H1 (cell line): ENCODE results near the gene SEC31A. TPM values are rescaled to one million over a fixed set of nuclear protein-coding genes. Genes with fewer than 3 reads are reported as not detected.

Experiments used
- GABPA ChIP-seq: IDR thresholded peaks from 2 replicates; pipeline ENCODE4 v1.6.1; 2011; ENCODE audit warnings: mild to moderate bottlenecking, low read length, moderate library complexity, borderline replicate concordance; ENCODE audit not compliant: insufficient read depth
- POLR2AphosphoS5 ChIP-seq: IDR thresholded peaks from 2 replicates; pipeline ENCODE4 v1.6.1; 2011; ENCODE audit warnings: low read depth, low read length
- TAF1 ChIP-seq: IDR thresholded peaks from 2 replicates; pipeline ENCODE4 v1.6.1; 2011; ENCODE audit warnings: mild to moderate bottlenecking, low read depth, low read length
- polyA plus RNA-seq, 7 experiments: library from polyadenylated mRNA; depleted of rRNA in 3 of 7; stranded (reverse) in 5 of 7; unstranded in 2 of 7; fragments of >200 nt in 5 of 7; fragments of 200-250 nt in 2 of 7; gene quantifications; 1 replicate in 5 of 7; 2 replicates in 1 of 7; 4 replicates in 1 of 7; pipeline versions ENCODE4 v1.2.1 to v1.2.3, GENCODE V29; 2011 to 2013; ENCODE audit warnings: missing spikeins in 2 of 7, mixed read lengths in 2 of 7
- total RNA-seq: library from RNA; stranded (reverse); fragmentation: NEBNext Ultra II Directional; extraction: Animal tissue kit (Norgen Biotek cat#: 25700); gene quantifications from 2 replicates; pipeline ENCODE4 v1.2.1, GENCODE V29; 2021
- TF ChIP-seq, protein P1 (sequence below): fragments of 300-600 bp; sonication (generic); IDR thresholded peaks from 2 replicates; pipeline ENCODE4 v1.7.1; 2012; ENCODE audit warnings: low read length, moderate library complexity, mild to moderate bottlenecking, inconsistent platforms; ENCODE audit not compliant: insufficient replicate concordance

SEC31A gene
- total and polyA plus RNA-seq, 2 of the 8 experiments (the other 6 are each of a cell fraction or from before 2014, with no cell fraction given): 112 to 125 TPM

DNA sequence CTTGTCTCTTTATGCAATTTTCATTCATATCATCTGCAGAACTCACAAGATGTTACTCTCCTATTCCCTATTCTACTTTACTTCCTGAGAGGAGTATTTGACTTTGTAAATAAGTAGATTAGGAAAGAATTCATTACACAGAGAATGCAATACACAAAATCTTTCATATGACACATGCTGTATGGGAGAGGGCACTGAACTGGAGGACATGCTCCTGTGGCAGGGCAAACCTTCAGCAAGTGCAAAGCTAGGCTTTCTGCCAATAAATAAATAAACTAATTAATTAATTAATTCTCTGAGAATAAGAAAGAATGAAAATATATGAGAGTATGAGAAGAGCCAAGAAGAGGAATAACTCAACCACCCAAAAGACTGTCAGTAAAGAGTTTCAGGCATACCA lies 43.5 kb upstream of the SEC31A start (continued):
- TF ChIP-seq, protein P1, sequence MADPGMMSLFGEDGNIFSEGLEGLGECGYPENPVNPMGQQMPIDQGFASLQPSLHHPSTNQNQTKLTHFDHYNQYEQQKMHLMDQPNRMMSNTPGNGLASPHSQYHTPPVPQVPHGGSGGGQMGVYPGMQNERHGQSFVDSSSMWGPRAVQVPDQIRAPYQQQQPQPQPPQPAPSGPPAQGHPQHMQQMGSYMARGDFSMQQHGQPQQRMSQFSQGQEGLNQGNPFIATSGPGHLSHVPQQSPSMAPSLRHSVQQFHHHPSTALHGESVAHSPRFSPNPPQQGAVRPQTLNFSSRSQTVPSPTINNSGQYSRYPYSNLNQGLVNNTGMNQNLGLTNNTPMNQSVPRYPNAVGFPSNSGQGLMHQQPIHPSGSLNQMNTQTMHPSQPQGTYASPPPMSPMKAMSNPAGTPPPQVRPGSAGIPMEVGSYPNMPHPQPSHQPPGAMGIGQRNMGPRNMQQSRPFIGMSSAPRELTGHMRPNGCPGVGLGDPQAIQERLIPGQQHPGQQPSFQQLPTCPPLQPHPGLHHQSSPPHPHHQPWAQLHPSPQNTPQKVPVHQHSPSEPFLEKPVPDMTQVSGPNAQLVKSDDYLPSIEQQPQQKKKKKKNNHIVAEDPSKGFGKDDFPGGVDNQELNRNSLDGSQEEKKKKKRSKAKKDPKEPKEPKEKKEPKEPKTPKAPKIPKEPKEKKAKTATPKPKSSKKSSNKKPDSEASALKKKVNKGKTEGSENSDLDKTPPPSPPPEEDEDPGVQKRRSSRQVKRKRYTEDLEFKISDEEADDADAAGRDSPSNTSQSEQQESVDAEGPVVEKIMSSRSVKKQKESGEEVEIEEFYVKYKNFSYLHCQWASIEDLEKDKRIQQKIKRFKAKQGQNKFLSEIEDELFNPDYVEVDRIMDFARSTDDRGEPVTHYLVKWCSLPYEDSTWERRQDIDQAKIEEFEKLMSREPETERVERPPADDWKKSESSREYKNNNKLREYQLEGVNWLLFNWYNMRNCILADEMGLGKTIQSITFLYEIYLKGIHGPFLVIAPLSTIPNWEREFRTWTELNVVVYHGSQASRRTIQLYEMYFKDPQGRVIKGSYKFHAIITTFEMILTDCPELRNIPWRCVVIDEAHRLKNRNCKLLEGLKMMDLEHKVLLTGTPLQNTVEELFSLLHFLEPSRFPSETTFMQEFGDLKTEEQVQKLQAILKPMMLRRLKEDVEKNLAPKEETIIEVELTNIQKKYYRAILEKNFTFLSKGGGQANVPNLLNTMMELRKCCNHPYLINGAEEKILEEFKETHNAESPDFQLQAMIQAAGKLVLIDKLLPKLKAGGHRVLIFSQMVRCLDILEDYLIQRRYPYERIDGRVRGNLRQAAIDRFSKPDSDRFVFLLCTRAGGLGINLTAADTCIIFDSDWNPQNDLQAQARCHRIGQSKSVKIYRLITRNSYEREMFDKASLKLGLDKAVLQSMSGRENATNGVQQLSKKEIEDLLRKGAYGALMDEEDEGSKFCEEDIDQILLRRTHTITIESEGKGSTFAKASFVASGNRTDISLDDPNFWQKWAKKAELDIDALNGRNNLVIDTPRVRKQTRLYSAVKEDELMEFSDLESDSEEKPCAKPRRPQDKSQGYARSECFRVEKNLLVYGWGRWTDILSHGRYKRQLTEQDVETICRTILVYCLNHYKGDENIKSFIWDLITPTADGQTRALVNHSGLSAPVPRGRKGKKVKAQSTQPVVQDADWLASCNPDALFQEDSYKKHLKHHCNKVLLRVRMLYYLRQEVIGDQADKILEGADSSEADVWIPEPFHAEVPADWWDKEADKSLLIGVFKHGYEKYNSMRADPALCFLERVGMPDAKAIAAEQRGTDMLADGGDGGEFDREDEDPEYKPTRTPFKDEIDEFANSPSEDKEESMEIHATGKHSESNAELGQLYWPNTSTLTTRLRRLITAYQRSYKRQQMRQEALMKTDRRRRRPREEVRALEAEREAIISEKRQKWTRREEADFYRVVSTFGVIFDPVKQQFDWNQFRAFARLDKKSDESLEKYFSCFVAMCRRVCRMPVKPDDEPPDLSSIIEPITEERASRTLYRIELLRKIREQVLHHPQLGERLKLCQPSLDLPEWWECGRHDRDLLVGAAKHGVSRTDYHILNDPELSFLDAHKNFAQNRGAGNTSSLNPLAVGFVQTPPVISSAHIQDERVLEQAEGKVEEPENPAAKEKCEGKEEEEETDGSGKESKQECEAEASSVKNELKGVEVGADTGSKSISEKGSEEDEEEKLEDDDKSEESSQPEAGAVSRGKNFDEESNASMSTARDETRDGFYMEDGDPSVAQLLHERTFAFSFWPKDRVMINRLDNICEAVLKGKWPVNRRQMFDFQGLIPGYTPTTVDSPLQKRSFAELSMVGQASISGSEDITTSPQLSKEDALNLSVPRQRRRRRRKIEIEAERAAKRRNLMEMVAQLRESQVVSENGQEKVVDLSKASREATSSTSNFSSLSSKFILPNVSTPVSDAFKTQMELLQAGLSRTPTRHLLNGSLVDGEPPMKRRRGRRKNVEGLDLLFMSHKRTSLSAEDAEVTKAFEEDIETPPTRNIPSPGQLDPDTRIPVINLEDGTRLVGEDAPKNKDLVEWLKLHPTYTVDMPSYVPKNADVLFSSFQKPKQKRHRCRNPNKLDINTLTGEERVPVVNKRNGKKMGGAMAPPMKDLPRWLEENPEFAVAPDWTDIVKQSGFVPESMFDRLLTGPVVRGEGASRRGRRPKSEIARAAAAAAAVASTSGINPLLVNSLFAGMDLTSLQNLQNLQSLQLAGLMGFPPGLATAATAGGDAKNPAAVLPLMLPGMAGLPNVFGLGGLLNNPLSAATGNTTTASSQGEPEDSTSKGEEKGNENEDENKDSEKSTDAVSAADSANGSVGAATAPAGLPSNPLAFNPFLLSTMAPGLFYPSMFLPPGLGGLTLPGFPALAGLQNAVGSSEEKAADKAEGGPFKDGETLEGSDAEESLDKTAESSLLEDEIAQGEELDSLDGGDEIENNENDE: no peak
- no peak for TF ChIP-seq TAF1
- TF ChIP-seq GABPA: no peak
- TF ChIP-seq POLR2AphosphoS5: no peak
